Measurements from ENCODE around the gene GLT8D2.

Gene GLT8D2

DNA sequence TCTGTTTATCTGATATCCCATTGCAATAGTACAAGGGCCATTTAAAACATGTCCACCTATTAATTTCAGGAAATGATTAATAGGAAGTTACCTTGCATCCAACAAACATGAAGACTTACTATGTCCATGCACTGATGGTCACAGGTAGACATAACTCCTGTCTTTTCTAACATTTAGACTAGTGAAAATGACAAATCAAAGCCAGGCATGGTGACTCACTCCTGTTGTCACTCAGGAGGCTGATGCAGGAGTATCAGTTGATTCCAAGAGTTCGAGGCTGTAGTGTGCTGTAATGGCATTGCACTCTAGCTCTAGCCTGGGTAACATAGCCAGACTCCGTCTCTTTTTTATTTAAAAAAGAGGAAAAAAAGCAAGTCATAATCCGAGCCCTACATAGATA, 105.0 kb downstream of the GLT8D2 start:
- no peak overlapping the region for H3K4me3 ChIP-seq (ENCODE audit: low read length)
- TF ChIP-seq, protein P1, sequence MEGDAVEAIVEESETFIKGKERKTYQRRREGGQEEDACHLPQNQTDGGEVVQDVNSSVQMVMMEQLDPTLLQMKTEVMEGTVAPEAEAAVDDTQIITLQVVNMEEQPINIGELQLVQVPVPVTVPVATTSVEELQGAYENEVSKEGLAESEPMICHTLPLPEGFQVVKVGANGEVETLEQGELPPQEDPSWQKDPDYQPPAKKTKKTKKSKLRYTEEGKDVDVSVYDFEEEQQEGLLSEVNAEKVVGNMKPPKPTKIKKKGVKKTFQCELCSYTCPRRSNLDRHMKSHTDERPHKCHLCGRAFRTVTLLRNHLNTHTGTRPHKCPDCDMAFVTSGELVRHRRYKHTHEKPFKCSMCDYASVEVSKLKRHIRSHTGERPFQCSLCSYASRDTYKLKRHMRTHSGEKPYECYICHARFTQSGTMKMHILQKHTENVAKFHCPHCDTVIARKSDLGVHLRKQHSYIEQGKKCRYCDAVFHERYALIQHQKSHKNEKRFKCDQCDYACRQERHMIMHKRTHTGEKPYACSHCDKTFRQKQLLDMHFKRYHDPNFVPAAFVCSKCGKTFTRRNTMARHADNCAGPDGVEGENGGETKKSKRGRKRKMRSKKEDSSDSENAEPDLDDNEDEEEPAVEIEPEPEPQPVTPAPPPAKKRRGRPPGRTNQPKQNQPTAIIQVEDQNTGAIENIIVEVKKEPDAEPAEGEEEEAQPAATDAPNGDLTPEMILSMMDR (conservative IDR thresholded peaks at IDR 0.05; ENCODE audit: low read depth, low read length), result no peak
- no peak for DNase-seq (ENCODE audit: low read depth)
